ENCODE measurements around the gene WNT7B. TPM values are rescaled to one million over a fixed set of nuclear protein-coding genes. Genes with fewer than 3 reads are reported as not detected.

WNT7B gene
- total and polyA plus RNA-seq, 2 experiments from 2014 or later: 0.10 TPM; not detected in 1

GRCh38 chr22:45998638-45999378, 21.8 kb upstream of the WNT7B start (continued):
- TF ChIP-seq ZNF462 (CRISPR knock-in tag; IDR thresholded peaks at IDR 0.05) (no peak), ETS1 (IDR thresholded peaks at IDR 0.05) (no peak), JUNB (IDR thresholded peaks at IDR 0.05; ENCODE audit: unreplicated experiment) (no peak)

DNA sequence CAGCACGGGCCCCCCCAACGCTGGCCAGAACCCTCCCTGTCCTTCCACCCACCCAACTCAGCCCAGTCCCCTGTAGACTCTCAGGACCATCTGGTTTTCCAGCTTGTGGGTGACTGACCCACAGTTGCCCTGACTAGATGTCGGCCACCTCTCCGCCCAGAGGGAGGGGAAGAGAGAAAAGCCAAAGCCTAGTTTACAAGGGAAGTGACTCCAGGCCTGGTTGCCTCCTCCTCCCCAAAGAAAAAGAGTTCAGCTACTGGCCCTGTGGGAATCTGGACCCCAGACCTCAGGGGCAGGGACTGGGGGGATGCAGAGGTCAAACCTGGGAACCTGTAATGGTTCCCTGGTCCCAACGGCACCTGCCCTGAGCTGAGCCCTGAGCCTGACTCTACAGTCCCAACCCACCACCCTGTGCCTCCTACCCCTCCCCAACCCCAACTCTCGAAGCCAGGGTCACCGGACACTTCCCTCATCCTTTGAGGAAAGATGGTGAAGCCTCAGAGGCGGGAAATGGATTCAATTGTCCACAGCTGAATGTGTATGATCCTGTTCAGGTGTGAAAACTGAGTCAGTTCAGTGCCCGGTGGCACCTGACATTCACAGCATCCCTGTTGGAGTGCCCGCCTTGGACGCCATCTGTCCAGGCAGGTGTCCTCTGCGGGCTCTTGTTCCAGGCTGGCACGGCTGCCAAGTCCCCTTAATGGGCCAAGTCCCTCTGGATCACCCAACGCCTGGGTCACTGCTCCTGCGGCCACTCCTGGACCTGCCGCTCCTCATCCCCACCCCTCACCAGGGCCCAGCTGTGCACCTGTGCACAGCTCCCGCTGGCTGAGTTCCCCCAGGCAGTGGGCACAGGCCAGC, 21.0 kb upstream of the WNT7B start:
- Histone ChIP-seq H3K4me2 (no peak overlapping the region), H3K79me2 (replicated peaks; ENCODE audit: insufficient read depth) (no peaks in the 10 kb centered on the region), H4K20me1 (replicated peaks; ENCODE audit: insufficient read depth) (no peaks in the 10 kb centered on the region), H3K4me3 (no peak overlapping the region), H3K27me3 (ENCODE audit: insufficient read depth) (no peaks in the 10 kb centered on the region), H3F3A (replicated peaks; ENCODE audit: low read depth) (no peaks in the 10 kb centered on the region), H2AFZ (no peak overlapping the region), H3K36me3 (ENCODE audit: insufficient read depth) (no peaks in the 10 kb centered on the region), H3K9me2 (ENCODE audit: insufficient read depth) (no peaks in the 10 kb centered on the region; the same call in 1 of the 2 replicates), H3K27ac (ENCODE audit: low read depth) (no peak overlapping the region), H3K4me1 (ENCODE audit: insufficient read depth) (no peaks in the 10 kb centered on the region)
- no peak for ATAC-seq
- H3K36me3 Mint-ChIP-seq (ENCODE audit: low read depth): no peaks in the 10 kb centered on the region; the same call in 2 of the 3 replicates
- no peak overlapping the region for H3K27ac Mint-ChIP-seq
- H3K27me3 Mint-ChIP-seq (ENCODE audit: insufficient read depth, low read depth, poor library complexity): peaks cover 6% of the 10 kb centered on the region
- peaks cover 2% of the 10 kb centered on the region; the same call in 1 of the 3 replicates for H3K4me1 Mint-ChIP-seq
- DNase-seq (ENCODE audit: low spot score): no peak
- no peak overlapping the region for H3K4me3 Mint-ChIP-seq
- peaks cover 2% of the 10 kb centered on the region; the same call in 2 of the 3 replicates for H3K9me3 Mint-ChIP-seq
- no peak for TF ChIP-seq STAT1 (IDR thresholded peaks at IDR 0.05; ENCODE audit: unreplicated experiment)
- no peak for TF ChIP-seq POLR2AphosphoS5 (IDR thresholded peaks at IDR 0.05; ENCODE audit: low read depth)
- no peak for TF ChIP-seq ZNF331 (CRISPR knock-in tag; IDR thresholded peaks at IDR 0.05; ENCODE audit: low read depth)
- TF ChIP-seq NANOG (IDR thresholded peaks at IDR 0.05; ENCODE audit: borderline replicate concordance): no peak
- no peak for TF ChIP-seq ETS1 (IDR thresholded peaks at IDR 0.05)

Data from GM23338 (cell line).